Measurements from ENCODE around the gene TMIGD3.

GRCh38 chr1:111442457-111442856 is 61.0 kb downstream of the TMIGD3 start:
- TF ChIP-seq CTCF (IDR thresholded peaks at IDR 0.05) = no peak
- TF ChIP-seq REST (IDR thresholded peaks at IDR 0.05; ENCODE audit: insufficient read depth in 1 of 2, low read depth in 2 of 2, low read length in 1 of 2) = no peak
- no peak for TF ChIP-seq POLR2AphosphoS5 (IDR thresholded peaks at IDR 0.05; ENCODE audit: low read depth, low read length)
- no peak for TF ChIP-seq SIN3A (IDR thresholded peaks at IDR 0.05; ENCODE audit: borderline replicate concordance, insufficient read depth, low read depth, low read length)
